GM18499 (cell line): ENCODE results near the gene FLRT1.

ENCODE experiments used
- ATAC-seq: cut with Tn5 transposase; IDR thresholded peaks from one replicate; pipeline ENCODE4 v1.9.1; 2021; ENCODE audit warnings: moderate number of reproducible peaks; ENCODE audit not compliant: insufficient read depth, unreplicated experiment

Gene FLRT1

GRCh38 chr11:64081745-64082442 lies 46.2 kb downstream of the FLRT1 start:
- ATAC-seq = no peak

- ATAC-seq = no peak
Observed at GRCh38 chr11:64083398-64084080, 47.8 kb downstream of the FLRT1 start.

- ATAC-seq = no peak
Observed at GRCh38 chr11:64084146-64084950, 48.6 kb downstream of the FLRT1 start.

GRCh38 chr11:64084951-64085710 lies 49.4 kb downstream of the FLRT1 start:
- ATAC-seq = no peak
